ENCODE results near the gene SELENOO. TPM values are rescaled to one million over a fixed set of nuclear protein-coding genes. Genes with fewer than 3 reads are reported as not detected.

SELENOO gene
- total RNA-seq, 4 donors from 2014 or later, result 20.7 to 50.6 (median 31.0) TPM

- TF ChIP-seq POLR2A (IDR thresholded peaks at IDR 0.05) (no peak), CTCF (IDR thresholded peaks at IDR 0.05) (no peak)
- H3K4me1 ChIP-seq, result peaks cover 2 to 13% of the 10 kb centered on the region in 2 donors
- WGBS, 2 donors, result 91% methylated on average over 12 to 16 of the region's 17 CpGs
- intact Hi-C loops (cut with DNase I), result loop anchor here (10.0 kb wide), 1 partner anchor 349 kb away; the partner anchor contains the start of gene MAPK8IP2
- no peaks in the 10 kb centered on the region for H3K9me3 ChIP-seq
- no peaks in the 10 kb centered on the region for H3K36me3 ChIP-seq
- DNase-seq, result no peak
- no peak overlapping the region for H3K4me3 ChIP-seq (replicated peaks in 1 of 3)
- H3K27me3 ChIP-seq, result no peaks in the 10 kb centered on the region
- no peak overlapping the region for H3K27ac ChIP-seq
These were observed 54.8 kb downstream of the SELENOO start for GRCh38 chr22:50255607-50256006.

GRCh38 chr22:50256258-50256862 lies 55.5 kb downstream of the SELENOO start:
- WGBS, 2 donors, result 78 to 89% methylated on average over 9 of the region's 12 CpGs
- Histone ChIP-seq H3K9me3 (no peaks in the 10 kb centered on the region), H3K36me3 (no peaks in the 10 kb centered on the region), H3K27me3 (no peaks in the 10 kb centered on the region), H3K27ac (no peak overlapping the region), H3K4me3 (replicated peaks in 1 of 3) (no peak overlapping the region), H3K4me1 (peaks cover 5 to 13% of the 10 kb centered on the region in 2 donors)
- TF ChIP-seq POLR2A (IDR thresholded peaks at IDR 0.05) (no peak), CTCF (IDR thresholded peaks at IDR 0.05) (no peak)
- intact Hi-C loops (cut with DNase I), result loop anchor here (10.0 kb wide), 1 partner anchor 348 kb away; the partner anchor contains the start of gene MAPK8IP2
- no peak for DNase-seq

GRCh38 chr22:50257041-50257440 lies 56.2 kb downstream of the SELENOO start:
- H3K36me3 ChIP-seq, result no peaks in the 10 kb centered on the region
- H3K27ac ChIP-seq, result no peak overlapping the region
- no peak overlapping the region for H3K4me3 ChIP-seq (replicated peaks in 1 of 3)
- intact Hi-C loops (cut with DNase I), result loop anchor here (10.0 kb wide), 1 partner anchor 348 kb away; the partner anchor contains the start of gene MAPK8IP2
- H3K27me3 ChIP-seq, result peaks cover 1% of the 10 kb centered on the region
- WGBS, 2 donors, result 88 to 94% methylated on average over 4 to 10 of the region's 16 CpGs
- no peak for DNase-seq
- peaks cover 5 to 12% of the 10 kb centered on the region in 2 donors for H3K4me1 ChIP-seq
- H3K9me3 ChIP-seq, result no peaks in the 10 kb centered on the region
- TF ChIP-seq CTCF (IDR thresholded peaks at IDR 0.05), result no peak
- TF ChIP-seq POLR2A (IDR thresholded peaks at IDR 0.05), result no peak

GRCh38 chr22:50257451-50258360 lies 56.9 kb downstream of the SELENOO start:
- Histone ChIP-seq H3K4me1 (peaks cover 5 to 15% of the 10 kb centered on the region in 2 donors), H3K36me3 (no peaks in the 10 kb centered on the region), H3K27ac (no peak overlapping the region), H3K27me3 (peaks cover 5% of the 10 kb centered on the region), H3K4me3 (replicated peaks in 1 of 3) (no peak overlapping the region), H3K9me3 (no peaks in the 10 kb centered on the region)
- WGBS, 2 donors, result 81 to 83% methylated on average over 16 to 20 of the region's 31 CpGs
- intact Hi-C loops (cut with DNase I), result loop anchor here (10.0 kb wide), 1 partner anchor 347 kb away; the partner anchor contains the start of gene MAPK8IP2
- no peak for TF ChIP-seq POLR2A (IDR thresholded peaks at IDR 0.05)
- TF ChIP-seq CTCF (IDR thresholded peaks at IDR 0.05), result no peak
- no peak for DNase-seq

Data from thyroid gland (tissue), 4 donors.